SH-SY5Y (cell line): Measurements from ENCODE around the gene F2RL3.

Experiments used
- GATA2 ChIP-seq: IDR thresholded peaks from 2 replicates; pipeline ENCODE4 v1.6.1; 2011; ENCODE audit warnings: mild to moderate bottlenecking, low read depth, low read length
- GATA3 ChIP-seq: IDR thresholded peaks from 2 replicates; pipeline ENCODE4 v1.6.1; 2011; ENCODE audit warnings: low read depth, mild to moderate bottlenecking, low read length, moderate library complexity

- TF ChIP-seq GATA3 (no peak), GATA2 (no peak)
Observed at GRCh38 chr19:16893686-16893989, 4.8 kb downstream of the F2RL3 start.
